A673 (cell line): Measurements from ENCODE around the gene AMZ1.
"Not testable (repeated sequence)": the region's sequence is repeated elsewhere in the genome, so short reads cannot be mapped to it uniquely, and the experiment has no call there.

Experiments used
- EZH2 ChIP-seq: fragments of 200-600 bp; sonication (generic); IDR thresholded peaks from 2 replicates; pipeline ENCODE4 v1.6.1; 2017; ENCODE audit warnings: borderline replicate concordance, low read depth, mild to moderate bottlenecking, mixed read lengths, antibody characterized with exemption, low read length; ENCODE audit not compliant: poor library complexity, severe bottlenecking
- TF ChIP-seq, protein P1 (sequence below): fragments of 300-800, 200-600 bp; sonication (generic); conservative IDR thresholded peaks from 2 replicates; pipeline ENCODE4 v1.5.1; 2017; ENCODE audit warnings: low read depth, mild to moderate bottlenecking, antibody characterized with exemption, low read length, moderate library complexity, mixed read lengths

DNA sequence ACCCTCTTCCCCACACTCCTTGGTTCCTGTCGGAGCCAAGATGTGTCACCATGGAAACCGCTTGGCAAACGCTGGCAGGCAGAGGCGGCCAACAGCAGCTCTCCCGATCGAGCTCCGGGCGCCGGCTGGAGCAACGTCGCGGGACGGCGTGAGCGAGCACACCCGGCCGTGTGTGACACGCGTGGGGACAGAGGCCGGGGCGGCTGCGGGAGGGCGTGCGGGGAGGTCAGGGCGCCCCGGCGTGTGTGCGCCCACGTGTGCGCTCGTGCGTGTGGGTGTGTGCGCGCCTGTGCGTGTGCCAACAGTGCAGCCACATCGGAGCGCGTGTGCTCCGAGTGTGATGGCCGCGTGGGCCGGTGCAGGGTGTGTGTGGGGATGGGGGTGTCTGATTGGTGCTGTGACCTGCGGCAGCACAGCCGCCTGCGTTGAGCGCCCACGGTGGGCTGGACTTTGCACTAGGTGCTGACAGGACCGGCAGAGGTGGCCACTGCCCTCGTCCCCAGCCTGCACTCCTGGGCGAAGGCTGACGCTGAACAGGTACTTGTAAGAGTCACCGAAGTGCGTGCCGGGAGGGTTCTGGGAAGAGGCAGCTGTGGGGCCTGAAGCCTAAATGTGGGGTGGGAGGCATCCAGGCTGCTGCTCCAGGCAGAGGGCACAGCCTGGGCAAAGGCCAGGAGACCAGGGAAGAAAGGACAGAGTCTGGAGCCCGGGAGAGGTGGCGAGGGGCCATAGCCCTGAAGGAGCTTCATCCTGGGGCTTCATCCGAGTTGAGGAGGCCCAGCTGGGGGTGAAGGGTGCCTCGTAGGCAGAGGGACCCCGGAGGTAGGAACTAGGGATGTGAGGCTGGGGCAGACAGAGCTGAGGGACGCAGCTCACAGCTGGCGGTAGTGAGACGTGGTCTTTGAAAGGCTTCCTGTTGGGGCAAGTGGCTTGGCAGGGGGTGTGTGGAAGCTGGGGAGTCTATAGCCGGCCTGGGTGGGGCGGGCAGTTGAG lies 8.6 kb upstream of the AMZ1 start:
- TF ChIP-seq, protein P1, sequence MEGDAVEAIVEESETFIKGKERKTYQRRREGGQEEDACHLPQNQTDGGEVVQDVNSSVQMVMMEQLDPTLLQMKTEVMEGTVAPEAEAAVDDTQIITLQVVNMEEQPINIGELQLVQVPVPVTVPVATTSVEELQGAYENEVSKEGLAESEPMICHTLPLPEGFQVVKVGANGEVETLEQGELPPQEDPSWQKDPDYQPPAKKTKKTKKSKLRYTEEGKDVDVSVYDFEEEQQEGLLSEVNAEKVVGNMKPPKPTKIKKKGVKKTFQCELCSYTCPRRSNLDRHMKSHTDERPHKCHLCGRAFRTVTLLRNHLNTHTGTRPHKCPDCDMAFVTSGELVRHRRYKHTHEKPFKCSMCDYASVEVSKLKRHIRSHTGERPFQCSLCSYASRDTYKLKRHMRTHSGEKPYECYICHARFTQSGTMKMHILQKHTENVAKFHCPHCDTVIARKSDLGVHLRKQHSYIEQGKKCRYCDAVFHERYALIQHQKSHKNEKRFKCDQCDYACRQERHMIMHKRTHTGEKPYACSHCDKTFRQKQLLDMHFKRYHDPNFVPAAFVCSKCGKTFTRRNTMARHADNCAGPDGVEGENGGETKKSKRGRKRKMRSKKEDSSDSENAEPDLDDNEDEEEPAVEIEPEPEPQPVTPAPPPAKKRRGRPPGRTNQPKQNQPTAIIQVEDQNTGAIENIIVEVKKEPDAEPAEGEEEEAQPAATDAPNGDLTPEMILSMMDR, result not testable (repeated sequence)
- not testable (repeated sequence) for TF ChIP-seq EZH2
